Activated CD8-positive, alpha-beta memory T cell treated with anti-CD3 and anti-CD28 coated beads for 4 hours (primary cell): Measurements from ENCODE around the gene FFAR1.
"Not testable (repeated sequence)": the region's sequence is repeated elsewhere in the genome, so short reads cannot be mapped to it uniquely, and the experiment has no call there.

ENCODE experiments used
- DNase-seq, 2 donors: peaks; one replicate each; pipeline ENCODE4 v3.0.0-alpha.2; 2020; ENCODE audit warnings: low read depth in 2 of 2

The FFAR1 gene

GRCh38 chr19:35341565-35342225 is 6.0 kb upstream of the FFAR1 start:
- no peak for DNase-seq

GRCh38 chr19:35342430-35342829 is 5.3 kb upstream of the FFAR1 start:
- no peak for DNase-seq

GRCh38 chr19:35344511-35345031 is 3.1 kb upstream of the FFAR1 start:
- DNase-seq: no peak

- DNase-seq: no peak
Measured at GRCh38 chr19:35345671-35346111, 2.0 kb upstream of the FFAR1 start.

- DNase-seq: peak; percentile 33 to 57
Measured at GRCh38 chr19:35346193-35347052, 1.3 kb upstream of the FFAR1 start.

GRCh38 chr19:35347930-35348298 is 212 bp downstream of the FFAR1 start:
- no peak for DNase-seq

- DNase-seq: no peak
Measured at GRCh38 chr19:35348911-35349611, 1.4 kb downstream of the FFAR1 start.

GRCh38 chr19:35349614-35350521 is 2.2 kb downstream of the FFAR1 start:
- no peak for DNase-seq

- DNase-seq: no peak
Measured at GRCh38 chr19:35350591-35350990, 2.9 kb downstream of the FFAR1 start.

GRCh38 chr19:35351411-35352176 is 3.9 kb downstream of the FFAR1 start:
- no peak for DNase-seq

- DNase-seq: no peak
Measured at GRCh38 chr19:35352177-35352447, 4.4 kb downstream of the FFAR1 start.

- peak; percentile 32 to 47 for DNase-seq
Measured at GRCh38 chr19:35352448-35353304, 5.0 kb downstream of the FFAR1 start.

- DNase-seq: no peak
Measured at GRCh38 chr19:35353635-35354034, 5.9 kb downstream of the FFAR1 start.

GRCh38 chr19:35354898-35355297 is 7.2 kb downstream of the FFAR1 start:
- DNase-seq: no peak

- DNase-seq: no peak
Measured at GRCh38 chr19:35355791-35356460, 8.2 kb downstream of the FFAR1 start.

- DNase-seq: no peak
Measured at GRCh38 chr19:35357867-35358573, 10.3 kb downstream of the FFAR1 start, which contains the start of gene FFAR3. Gene FFAR3, plus strand, starts transcription at chr19:35358460. Its CDS starts 431 bp downstream, at chr19:35358891.

- not testable (repeated sequence) for DNase-seq
Measured at GRCh38 chr19:35358834-35359233, 11.1 kb downstream of the FFAR1 start.

- DNase-seq: not testable (repeated sequence)
Measured at GRCh38 chr19:35359395-35359794, 11.7 kb downstream of the FFAR1 start.
